K562 (cell line): ENCODE measurements around the gene CD74. TPM values are rescaled to one million over a fixed set of nuclear protein-coding genes. Genes with fewer than 3 reads are reported as not detected.
A peak's percentile ranks its signal among the peaks of the same experiment; 100 is the strongest.

Experiments used
- ATAC-seq: fragments of 200-7000 bp; cut with Tn5 transposase; 3 replicates; pipeline ENCODE4 v1.9.1; 2020; ENCODE audit warnings: moderate library complexity
- Bru-seq: library from RNA; stranded (reverse); fragments of 400-500 nt; gene quantifications from one replicate; lab custom pipeline; 2021; lab: Mats Ljungman, UMichigan
- BruChase-seq, 2 experiments: library from RNA; stranded (reverse); fragments of 400-500 nt; gene quantifications; one replicate each; lab custom pipeline; 2021; lab: Mats Ljungman, UMichigan
- BruUV-seq: library from RNA; stranded (reverse); fragments of 400-500 nt; replicated peaks from 2 replicates; lab custom pipeline; 2021; lab: Mats Ljungman, UMichigan
- CTCF ChIA-PET: fragments of 300-600 bp; formaldehyde crosslinking; extraction: SDS; loops from one replicate; lab custom pipeline; 2021; ENCODE audit warnings: low intra/inter-chr PET ratio; lab: Yijun Ruan, JAX
- POLR2A ChIA-PET: fragments of 300-600, 350-650 bp; sonication (Branson Sonifier 250); formaldehyde crosslinking; extraction: SDS; loops from one replicate; lab custom pipeline; 2021; ENCODE audit warnings: antibody characterized with exemption, inconsistent platforms; lab: Yijun Ruan, JAX
- DNase-seq, 4 experiments: peaks; one replicate each; pipeline versions ENCODE4 v3.0.0 to v3.0.0-alpha.2; 2011 to 2018; ENCODE audit warnings: low spot score in 3 of 4, mixed read lengths in 3 of 4; ENCODE audit errors: extremely low read depth in 1 of 4
- FAIRE-seq: peaks from 2 replicates; lab custom pipeline; 2011; peaks lifted over from hg19 to GRCh38; lab: Jason Lieb, UNC
- H2AFZ ChIP-seq: 2 replicates; pipeline ENCODE4 v1.6.0; 2011; ENCODE audit warnings: low read depth, low read length, control low read depth, inconsistent platforms
- H3K27ac ChIP-seq: fragments of 200-600 bp; 3 replicates; pipeline ENCODE4 v1.8.0; 2011; ENCODE audit warnings: low read depth, mild to moderate bottlenecking, control low read depth, inconsistent platforms, low read length, moderate library complexity, mixed read lengths; ENCODE audit errors: extremely low read depth
- H3K27me3 ChIP-seq, 2 experiments: fragments of 300-600 bp in 1 of 2; 2 replicates in 1 of 2; 3 replicates in 1 of 2; pipeline versions ENCODE4 v1.6.0 to v1.8.0; 2011; ENCODE audit warnings: inconsistent platforms in 2 of 2, low read length in 2 of 2, mild to moderate bottlenecking in 1 of 2, mixed read lengths in 1 of 2, moderate library complexity in 1 of 2; ENCODE audit not compliant: control insufficient read depth in 2 of 2, insufficient read depth in 2 of 2
- H3K36me3 ChIP-seq: fragments of 300-600 bp; 3 replicates; pipeline ENCODE4 v1.8.0; 2011; ENCODE audit warnings: mild to moderate bottlenecking, low read length, inconsistent platforms; ENCODE audit not compliant: control insufficient read depth, insufficient read depth
- H3K4me1 ChIP-seq, 2 experiments: fragments of 200-600 bp in 1 of 2; replicated peaks in 1 of 2; 2 replicates in 1 of 2; 3 replicates in 1 of 2; pipeline versions ENCODE4 v1.5.1 to v1.8.0; 2011; ENCODE audit warnings: inconsistent platforms in 2 of 2, low read length in 2 of 2, mild to moderate bottlenecking in 1 of 2, mixed read lengths in 1 of 2, moderate library complexity in 1 of 2; ENCODE audit not compliant: control insufficient read depth in 2 of 2, insufficient read depth in 2 of 2
- H3K4me2 ChIP-seq: 2 replicates; pipeline ENCODE4 v1.6.1; 2011; ENCODE audit warnings: low read length, control low read depth, inconsistent platforms, mixed read lengths; ENCODE audit not compliant: insufficient read depth
- H3K4me3 ChIP-seq: fragments of 200-600 bp; sonication (generic), shearing (Covaris generic); 2 replicates; pipeline ENCODE4 v1.5.1; 2016; ENCODE audit warnings: control low read depth, inconsistent platforms
- H3K79me2 ChIP-seq: fragments of 200-600 bp; 3 replicates; pipeline ENCODE4 v1.8.0; 2011; ENCODE audit warnings: low read length, inconsistent platforms; ENCODE audit not compliant: control insufficient read depth, insufficient read depth
- H3K9ac ChIP-seq, 2 experiments: 2 replicates each; pipeline versions ENCODE4 v1.6.0 to v1.6.1; 2011; ENCODE audit warnings: low read depth in 2 of 2, low read length in 2 of 2, control low read depth in 1 of 2, inconsistent platforms in 1 of 2, mild to moderate bottlenecking in 1 of 2, mixed read lengths in 1 of 2; ENCODE audit not compliant: insufficient read depth in 1 of 2
- H3K9me1 ChIP-seq: one replicate; pipeline ENCODE4 v1.6.0; 2011; ENCODE audit warnings: inconsistent platforms, mild to moderate bottlenecking, low read length, moderate library complexity; ENCODE audit not compliant: control insufficient read depth, insufficient read depth
- H3K9me3 ChIP-seq: replicated peaks from 2 replicates; pipeline ENCODE4 v1.5.1; 2011; ENCODE audit warnings: low read depth, low read length, inconsistent platforms; ENCODE audit not compliant: control insufficient read depth, insufficient read depth
- H4K20me1 ChIP-seq: replicated peaks from 2 replicates; pipeline ENCODE4 v1.6.1; 2011; ENCODE audit warnings: low read length, inconsistent platforms, mixed read lengths; ENCODE audit not compliant: control insufficient read depth, insufficient read depth
- ATF1 ChIP-seq, 2 experiments: fragments of 450-650 bp in 1 of 2; IDR thresholded peaks; 2 replicates each; pipeline ENCODE4 v1.6.1; 2016; ENCODE audit warnings: missing compliant biosample characterization in 1 of 2, missing genetic modification characterization in 1 of 2
- GABPA ChIP-seq: fragments of 200-800 bp; sonication (Bioruptor generic); conservative IDR thresholded peaks from 2 replicates; pipeline ENCODE4 v1.6.1; 2016; ENCODE audit warnings: low read depth, missing genetic modification characterization, missing compliant biosample characterization
- NFYB ChIP-seq: IDR thresholded peaks from 2 replicates; pipeline ENCODE4 v1.6.1; 2011; ENCODE audit warnings: mild to moderate bottlenecking, moderate library complexity; ENCODE audit not compliant: insufficient read length; ENCODE audit errors: extremely low read depth
- SAFB ChIP-seq: fragments of 200-400 bp; formaldehyde crosslinking; IDR thresholded peaks from 2 replicates; pipeline ENCODE4 v1.6.1; 2017; ENCODE audit warnings: low read depth, low read length, borderline replicate concordance
- WGBS: fragments of 100-300 bp; shearing (Covaris generic); methylation state at CpG from one replicate; pipeline ENCODE4 v1.1.6; 2016; ENCODE audit warnings: low coverage, mixed read lengths; ENCODE audit not compliant: insufficient coverage; ENCODE audit errors: missing lambda C conversion rate; 5-methylcytosine and 5-hydroxymethylcytosine counted together
- in situ Hi-C: fragments of 300-500 bp; cut with MboI; formaldehyde crosslinking; loops from 4 replicates; pipeline ENCODE4 v1.15.0; 2018; ENCODE audit warnings: inconsistent platforms, mixed read lengths
- intact Hi-C: fragments of 100-400 bp; cut with micrococcal nuclease; formaldehyde crosslinking; loops from 2 replicates; pipeline ENCODE4 v1.14.2; 2022
- long read RNA-seq, 3 experiments: library from polyadenylated mRNA in 2 of 3; library from RNA in 1 of 3; unstranded in 2 of 3; stranded (forward) in 1 of 3; transcript quantifications; one replicate each; pipeline ENCODE4 v2.0.0, GENCODE V29; 2019 to 2022
- polyA minus RNA-seq, 3 experiments: library from RNA; depleted of rRNA, polyadenylated mRNA; stranded (reverse); fragments of >200 nt; gene quantifications; 2 replicates each; pipeline ENCODE4 v1.2.3, GENCODE V29; 2011
- polyA plus RNA-seq, 8 experiments: library from polyadenylated mRNA; depleted of rRNA in 4 of 8; stranded (reverse) in 5 of 8; unstranded in 3 of 8; fragments of >200 nt; fragmentation: Nextera tagmentation in 2 of 8; fragmentation: Illumina TruSeq in 1 of 8; extraction: Ambion mirVana in 2 of 8; extraction: Trizol in 1 of 8; gene quantifications; 2 replicates each; pipeline versions ENCODE4 v1.2.1 to v1.2.3, GENCODE V29; 2011 to 2014; ENCODE audit warnings: inconsistent platforms in 1 of 8, missing spikeins in 1 of 8
- total RNA-seq, 7 experiments: library from RNA; depleted of rRNA in 6 of 7; stranded (reverse); fragments of >200 nt in 6 of 7; fragmentation: Illumina TruSeq in 2 of 7; extraction: Trizol in 2 of 7; gene quantifications; 2 replicates each; pipeline versions ENCODE4 v1.2.1 to v1.2.3, GENCODE V29; 2011 to 2021; ENCODE audit warnings: low replicate concordance in 1 of 7
- TF ChIP-seq, protein P1 (sequence below): fragments of 200-800 bp; sonication (Bioruptor generic); IDR thresholded peaks from 2 replicates; pipeline ENCODE4 v1.6.1; 2017; ENCODE audit warnings: missing genetic modification characterization, missing compliant biosample characterization
- TF ChIP-seq, protein P2 (sequence below), 3 experiments: fragments of 200-800 bp in 1 of 3; fragments of 250-450 bp in 1 of 3; fragments of 450-650 bp in 1 of 3; sonication (Bioruptor Pico) in 1 of 3; sonication (Bioruptor generic) in 1 of 3; formaldehyde crosslinking in 1 of 3; IDR thresholded peaks; 2 replicates each; pipeline versions ENCODE4 v1.6.1 to v1.8.0; 2016 to 2022; ENCODE audit warnings: mild to moderate bottlenecking in 2 of 3, missing genetic modification characterization in 2 of 3, missing compliant biosample characterization in 1 of 3, moderate library complexity in 1 of 3
- TF ChIP-seq, protein P3 (sequence below): sonication (generic); formaldehyde crosslinking; IDR thresholded peaks from 2 replicates; pipeline ENCODE4 v1.8.0; 2022; ENCODE audit warnings: mild to moderate bottlenecking, missing genetic modification reagents

CD74 gene
- total RNA-seq (2011; cell fraction: chromatin; rRNA removed; ENCODE audit: low replicate concordance), result not detected in 2 replicates
- total RNA-seq (2011; cell fraction: nucleolus; rRNA removed), result not detected in 2 replicates
- not detected in 2 replicates for total RNA-seq (2011; cell fraction: nucleoplasm; rRNA removed)
- total RNA-seq (2014; rRNA removed) (1.00 and 1.1 TPM in 2 replicates), total RNA-seq (2014; rRNA removed; fragmentation: Illumina TruSeq; extraction: Trizol) (0.18 TPM in 1 of 2 replicates, not detected in the other), total RNA-seq (2015; rRNA removed; fragmentation: Illumina TruSeq; extraction: Trizol) (0.65 and 0.87 TPM in 2 replicates), total RNA-seq (2021) (4.8 and 6.0 TPM in 2 replicates), polyA plus RNA-seq (2011; rRNA removed) (0.07 and 0.22 TPM in 2 replicates), polyA plus RNA-seq (2014; fragmentation: Illumina TruSeq; extraction: Trizol) (0.40 and 1.1 TPM in 2 replicates), polyA plus RNA-seq (2014; fragmentation: Nextera tagmentation; extraction: Ambion mirVana) (under 1 TPM; 0.21 to 0.24 TPM), polyA plus RNA-seq (2014; rRNA removed) (0.32 and 1.9 TPM in 2 replicates), polyA minus RNA-seq (2011; rRNA and poly(A)+ RNA removed) (0.18 TPM in 1 of 2 replicates, not detected in the other), Bru-seq, nascent RNA (percentile 12 among the genes with signal in this experiment), BruChase-seq, experiment 1, labeled RNA remaining after a 2-hour chase (percentile 15 among the genes with signal in this experiment), BruChase-seq, experiment 2, labeled RNA remaining after a 6-hour chase (not detected)
- 0.22 and 0.27 TPM in 2 replicates for polyA plus RNA-seq (2011; cell fraction: cytosol; rRNA removed)
- 0.23 TPM in 1 of 2 replicates, not detected in the other for polyA plus RNA-seq (2011; cell fraction: nucleus; rRNA removed)
- 0.82 and 2.1 TPM in 2 replicates for polyA plus RNA-seq (2012)
- polyA minus RNA-seq (2011; cell fraction: cytosol; rRNA and poly(A)+ RNA removed), result 1.5 TPM in 1 of 2 replicates, not detected in the other
- polyA minus RNA-seq (2011; cell fraction: nucleus; rRNA and poly(A)+ RNA removed), result not detected in 2 replicates
- long read RNA-seq, experiment 1, result 0 reads
- long read RNA-seq, experiment 2, partial matches to known transcripts, result 0 of 1 reads
- long read RNA-seq, experiment 2, other reads (novel, unspliced or antisense), result 0 of 1 reads
- long read RNA-seq, experiment 3, result 0 reads

DNA sequence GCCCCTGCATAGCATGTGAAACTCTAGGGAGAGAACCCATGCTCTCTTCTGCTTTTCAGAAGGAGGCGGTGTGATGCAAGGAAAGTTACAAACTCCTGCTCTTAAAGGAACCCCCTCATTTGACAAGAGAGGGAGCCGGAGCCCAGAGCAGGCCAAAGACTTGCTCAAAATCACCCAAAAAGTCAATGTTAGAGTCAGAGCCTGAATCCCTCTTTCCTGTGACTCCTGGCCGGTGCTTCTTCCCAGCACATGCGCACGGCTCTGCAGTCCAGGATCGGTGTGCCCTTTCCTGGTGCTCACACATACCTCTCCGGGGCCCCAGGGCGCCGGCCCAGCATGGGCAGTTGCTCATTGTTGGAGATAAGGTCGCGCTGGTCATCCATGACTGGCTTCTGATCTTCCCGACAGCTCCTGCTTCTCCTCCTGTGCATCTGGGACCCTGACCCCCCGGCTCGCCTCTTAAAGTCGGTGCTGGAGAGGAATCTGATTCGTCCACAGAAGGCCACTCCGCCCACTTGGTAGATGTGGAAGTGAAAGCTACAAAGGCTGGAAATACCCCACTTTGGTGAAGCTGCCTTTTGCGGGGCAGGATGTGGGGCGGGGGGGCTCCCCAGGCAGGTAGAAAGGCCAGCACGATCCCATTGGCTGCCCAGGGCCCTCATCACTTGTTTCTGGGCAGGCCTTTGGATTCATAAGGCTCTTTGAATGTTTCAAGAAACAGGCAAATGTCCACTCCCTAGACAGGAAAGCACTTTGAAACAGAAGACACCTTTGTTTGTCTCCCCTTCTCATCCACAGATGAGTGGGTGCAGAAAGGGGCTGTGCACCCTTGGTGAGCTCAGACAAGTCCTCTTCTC lies at the start of gene CD74:
Gene CD74, minus strand, starts transcription at position 592 of the 857 bp plus-strand sequence. Its CDS starts 161 bp downstream, at position 431.
- Histone ChIP-seq H3K27ac (no peak within 1 kb of the TSS), H3K4me2 (peak within 1 kb of the TSS; percentile 12; the same call in 1 of the 2 replicates), H3K9me3 (no peaks in the 10 kb centered on the region), H3K4me3 (no peak within 1 kb of the TSS), H3K36me3 (no peaks in the 10 kb centered on the region), H3K79me2 (no peaks in the 10 kb centered on the region), H3K4me1 (peaks cover 4 to 6% of the 10 kb centered on the region in 2 experiments; a peak in 3 of 5 replicates), H3K27me3 (peaks cover 2 to 8% of the 10 kb centered on the region in 2 experiments; a peak in 1 of 5 replicates), H3K9me1 (no peaks in the 10 kb centered on the region), H4K20me1 (0 out of 2 replicates have a peak, but pooled peaks cover 5% of the 10 kb centered on the region), H2AFZ (peak within 1 kb of the TSS; percentile 76), H3K9ac (peak within 1 kb of the TSS in 1 of 2 experiments; percentile 60; a peak in 1 of 4 replicates)
- no TSS peak for BruUV-seq
- 48% methylated on average over 15 of the region's 20 CpGs for WGBS
- FAIRE-seq (no peak), DNase-seq (peak in 1 of 4 experiments; percentile 45), ATAC-seq (peak; percentile 61)
- in situ Hi-C loops, result no loop called here
- intact Hi-C loops, result no loop called here
- ChIA-PET POLR2A (no interaction called here), CTCF (interaction anchor here (1.2 kb wide), 1 partner anchor 24 kb away, joined by 3 read pairs; no protein-coding TSS in a partner anchor)
- TF ChIP-seq, protein P1, sequence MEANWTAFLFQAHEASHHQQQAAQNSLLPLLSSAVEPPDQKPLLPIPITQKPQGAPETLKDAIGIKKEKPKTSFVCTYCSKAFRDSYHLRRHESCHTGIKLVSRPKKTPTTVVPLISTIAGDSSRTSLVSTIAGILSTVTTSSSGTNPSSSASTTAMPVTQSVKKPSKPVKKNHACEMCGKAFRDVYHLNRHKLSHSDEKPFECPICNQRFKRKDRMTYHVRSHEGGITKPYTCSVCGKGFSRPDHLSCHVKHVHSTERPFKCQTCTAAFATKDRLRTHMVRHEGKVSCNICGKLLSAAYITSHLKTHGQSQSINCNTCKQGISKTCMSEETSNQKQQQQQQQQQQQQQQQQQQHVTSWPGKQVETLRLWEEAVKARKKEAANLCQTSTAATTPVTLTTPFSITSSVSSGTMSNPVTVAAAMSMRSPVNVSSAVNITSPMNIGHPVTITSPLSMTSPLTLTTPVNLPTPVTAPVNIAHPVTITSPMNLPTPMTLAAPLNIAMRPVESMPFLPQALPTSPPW (CRISPR knock-in tag), result peak; percentile 80
- TF ChIP-seq ATF1 (CRISPR knock-in tag; IDR thresholded peaks at IDR 0.05) (no peak), ATF1 (tag; IDR thresholded peaks at IDR 0.05) (peak; percentile 89), GABPA (tag) (0 out of 2 replicates have a peak, but pooled peaks have one; percentile 16), SAFB (no peak), NFYB (peak; percentile 85)
- TF ChIP-seq, protein P2, sequence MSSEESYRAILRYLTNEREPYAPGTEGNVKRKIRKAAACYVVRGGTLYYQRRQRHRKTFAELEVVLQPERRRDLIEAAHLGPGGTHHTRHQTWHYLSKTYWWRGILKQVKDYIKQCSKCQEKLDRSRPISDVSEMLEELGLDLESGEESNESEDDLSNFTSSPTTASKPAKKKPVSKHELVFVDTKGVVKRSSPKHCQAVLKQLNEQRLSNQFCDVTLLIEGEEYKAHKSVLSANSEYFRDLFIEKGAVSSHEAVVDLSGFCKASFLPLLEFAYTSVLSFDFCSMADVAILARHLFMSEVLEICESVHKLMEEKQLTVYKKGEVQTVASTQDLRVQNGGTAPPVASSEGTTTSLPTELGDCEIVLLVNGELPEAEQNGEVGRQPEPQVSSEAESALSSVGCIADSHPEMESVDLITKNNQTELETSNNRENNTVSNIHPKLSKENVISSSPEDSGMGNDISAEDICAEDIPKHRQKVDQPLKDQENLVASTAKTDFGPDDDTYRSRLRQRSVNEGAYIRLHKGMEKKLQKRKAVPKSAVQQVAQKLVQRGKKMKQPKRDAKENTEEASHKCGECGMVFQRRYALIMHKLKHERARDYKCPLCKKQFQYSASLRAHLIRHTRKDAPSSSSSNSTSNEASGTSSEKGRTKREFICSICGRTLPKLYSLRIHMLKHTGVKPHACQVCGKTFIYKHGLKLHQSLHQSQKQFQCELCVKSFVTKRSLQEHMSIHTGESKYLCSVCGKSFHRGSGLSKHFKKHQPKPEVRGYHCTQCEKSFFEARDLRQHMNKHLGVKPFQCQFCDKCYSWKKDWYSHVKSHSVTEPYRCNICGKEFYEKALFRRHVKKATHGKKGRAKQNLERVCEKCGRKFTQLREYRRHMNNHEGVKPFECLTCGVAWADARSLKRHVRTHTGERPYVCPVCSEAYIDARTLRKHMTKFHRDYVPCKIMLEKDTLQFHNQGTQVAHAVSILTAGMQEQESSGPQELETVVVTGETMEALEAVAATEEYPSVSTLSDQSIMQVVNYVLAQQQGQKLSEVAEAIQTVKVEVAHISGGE (CRISPR knock-in tag; IDR thresholded peaks at IDR 0.05), result peak in 1 of 3 experiments; percentile 56; a peak in 2 of 6 replicates
- TF ChIP-seq, protein P3, sequence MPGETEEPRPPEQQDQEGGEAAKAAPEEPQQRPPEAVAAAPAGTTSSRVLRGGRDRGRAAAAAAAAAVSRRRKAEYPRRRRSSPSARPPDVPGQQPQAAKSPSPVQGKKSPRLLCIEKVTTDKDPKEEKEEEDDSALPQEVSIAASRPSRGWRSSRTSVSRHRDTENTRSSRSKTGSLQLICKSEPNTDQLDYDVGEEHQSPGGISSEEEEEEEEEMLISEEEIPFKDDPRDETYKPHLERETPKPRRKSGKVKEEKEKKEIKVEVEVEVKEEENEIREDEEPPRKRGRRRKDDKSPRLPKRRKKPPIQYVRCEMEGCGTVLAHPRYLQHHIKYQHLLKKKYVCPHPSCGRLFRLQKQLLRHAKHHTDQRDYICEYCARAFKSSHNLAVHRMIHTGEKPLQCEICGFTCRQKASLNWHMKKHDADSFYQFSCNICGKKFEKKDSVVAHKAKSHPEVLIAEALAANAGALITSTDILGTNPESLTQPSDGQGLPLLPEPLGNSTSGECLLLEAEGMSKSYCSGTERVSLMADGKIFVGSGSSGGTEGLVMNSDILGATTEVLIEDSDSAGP (CRISPR knock-in tag), result peak; percentile 69; the same call in 1 of the 2 replicates
